HG03280 (cell line): ENCODE data around the gene TACC2.
"Not testable (repeated sequence)": the region's sequence is repeated elsewhere in the genome, so short reads cannot be mapped to it uniquely, and the experiment has no call there.

Experiments used
- ATAC-seq: cut with Tn5 transposase; IDR thresholded peaks from one replicate; pipeline ENCODE4 v1.9.1; 2021; ENCODE audit warnings: mild to moderate bottlenecking, moderate library complexity; ENCODE audit not compliant: unreplicated experiment

The TACC2 gene

GRCh38 chr10:122186816-122187810, 198.2 kb downstream of the TACC2 start:
- ATAC-seq, result no peak

- ATAC-seq, result no peak
These were observed 199.7 kb downstream of the TACC2 start for GRCh38 chr10:122188706-122189105.

GRCh38 chr10:122189185-122189584, 200.2 kb downstream of the TACC2 start:
- ATAC-seq, result no peak

GRCh38 chr10:122190176-122190943, 201.4 kb downstream of the TACC2 start:
- ATAC-seq, result no peak

- no peak for ATAC-seq
These were observed 203.1 kb downstream of the TACC2 start for GRCh38 chr10:122191936-122192541.

- ATAC-seq, result no peak
These were observed 205.3 kb downstream of the TACC2 start for GRCh38 chr10:122194251-122194650.

- no peak for ATAC-seq
These were observed 207.3 kb downstream of the TACC2 start for GRCh38 chr10:122196218-122196617.

- ATAC-seq, result no peak
These were observed 208.8 kb downstream of the TACC2 start for GRCh38 chr10:122197611-122198222.

GRCh38 chr10:122198631-122199030, 209.7 kb downstream of the TACC2 start:
- no peak for ATAC-seq

GRCh38 chr10:122199070-122199469, 210.1 kb downstream of the TACC2 start:
- no peak for ATAC-seq

GRCh38 chr10:122199689-122200088, 210.7 kb downstream of the TACC2 start:
- no peak for ATAC-seq

- no peak for ATAC-seq
These were observed 212.4 kb downstream of the TACC2 start for GRCh38 chr10:122201401-122201800.

GRCh38 chr10:122203180-122203579, 214.2 kb downstream of the TACC2 start:
- not testable (repeated sequence) for ATAC-seq

- no peak for ATAC-seq
These were observed 215.9 kb downstream of the TACC2 start for GRCh38 chr10:122204691-122205489.

- no peak for ATAC-seq
These were observed 217.6 kb downstream of the TACC2 start for GRCh38 chr10:122206471-122207065.

GRCh38 chr10:122207163-122207562, 218.2 kb downstream of the TACC2 start:
- ATAC-seq, result no peak

- no peak for ATAC-seq
These were observed 218.6 kb downstream of the TACC2 start for GRCh38 chr10:122207596-122207995.

- no peak for ATAC-seq
These were observed 219.8 kb downstream of the TACC2 start for GRCh38 chr10:122208571-122209430.
